Activated T-cell treated with anti-CD3 and anti-CD28 coated beads, Interleukin-2, amount 50 U/mL, for 1 hour (primary cell): Measurements from ENCODE around the gene MINK1.
A peak's percentile ranks its signal among the peaks of the same experiment; 100 is the strongest.

Experiments used
- DNase-seq: peaks from one replicate; pipeline ENCODE4 v3.0.0-alpha.2; 2020

Gene MINK1

GRCh38 chr17:4880857-4881256 lies 47.7 kb downstream of the MINK1 start:
- DNase-seq, result no peak

GRCh38 chr17:4881761-4882555 lies 48.8 kb downstream of the MINK1 start:
- DNase-seq, result peak; percentile 76

- no peak for DNase-seq
Observed at GRCh38 chr17:4884489-4884888, 51.3 kb downstream of the MINK1 start.

GRCh38 chr17:4886830-4887229 lies 53.7 kb downstream of the MINK1 start:
- DNase-seq, result no peak

- DNase-seq, result no peak
Observed at GRCh38 chr17:4887581-4887980, 54.4 kb downstream of the MINK1 start.

- no peak for DNase-seq
Observed at GRCh38 chr17:4891411-4892410, 58.6 kb downstream of the MINK1 start.

GRCh38 chr17:4892499-4893221 lies 59.5 kb downstream of the MINK1 start:
- DNase-seq, result no peak

GRCh38 chr17:4893272-4893671 lies 60.1 kb downstream of the MINK1 start:
- no peak for DNase-seq

- DNase-seq, result no peak
Observed at GRCh38 chr17:4893721-4894560, 60.8 kb downstream of the MINK1 start.

GRCh38 chr17:4895121-4895520 lies 62.0 kb downstream of the MINK1 start:
- no peak for DNase-seq

GRCh38 chr17:4895657-4896331 lies 62.7 kb downstream of the MINK1 start:
- no peak for DNase-seq

- no peak for DNase-seq
Observed at GRCh38 chr17:4896332-4897197, 63.4 kb downstream of the MINK1 start.

- DNase-seq, result no peak
Observed at GRCh38 chr17:4897198-4897687, 64.1 kb downstream of the MINK1 start.

- no peak for DNase-seq
Observed at GRCh38 chr17:4897785-4898184, 64.6 kb downstream of the MINK1 start.

GRCh38 chr17:4898351-4898750 lies 65.2 kb downstream of the MINK1 start:
- DNase-seq, result no peak

- no peak for DNase-seq
Observed at GRCh38 chr17:4898927-4899326, 65.8 kb downstream of the MINK1 start.

- peak; percentile 98 for DNase-seq
Observed at GRCh38 chr17:4899341-4900230, 66.4 kb downstream of the MINK1 start, which contains the start of gene C17orf107. C17orf107 (plus strand) TSS chr17:4899536; CDS start chr17:4899763, 227 bp downstream.

GRCh38 chr17:4900231-4901107 lies 67.3 kb downstream of the MINK1 start:
- peak; percentile 71 for DNase-seq
